SU-DHL-6 (cell line): ENCODE results near the gene HS3ST3A1.

Source experiments
- CTCF ChIP-seq: fragments of 200-600 bp; sonication (generic); IDR thresholded peaks from one replicate; pipeline ENCODE4 v1.5.1; 2017; ENCODE audit warnings: antibody characterized with exemption, mild to moderate bottlenecking, low read length, moderate library complexity; ENCODE audit not compliant: insufficient read depth, poor library complexity, severe bottlenecking
- EZH2phosphoT487 ChIP-seq: fragments of 200-600 bp; sonication (generic), shearing (Covaris generic); conservative IDR thresholded peaks from 2 replicates; pipeline ENCODE4 v1.6.1; 2018; ENCODE audit warnings: mild to moderate bottlenecking, antibody characterized with exemption, low read length, moderate library complexity, mixed read lengths

- no peak for TF ChIP-seq CTCF
- no peak for TF ChIP-seq EZH2phosphoT487
Observed at GRCh38 chr17:13509527-13509926, 92.2 kb downstream of the HS3ST3A1 start.
